Measurements from ENCODE around the gene SREK1. TPM values are rescaled to one million over a fixed set of nuclear protein-coding genes. Genes with fewer than 3 reads are reported as not detected.
"Not testable (repeated sequence)": the region's sequence is repeated elsewhere in the genome, so short reads cannot be mapped to it uniquely, and the experiment has no call there.

The SREK1 gene
- polyA plus RNA-seq, 4 donors, result 135 to 170 (median 155) TPM

DNA sequence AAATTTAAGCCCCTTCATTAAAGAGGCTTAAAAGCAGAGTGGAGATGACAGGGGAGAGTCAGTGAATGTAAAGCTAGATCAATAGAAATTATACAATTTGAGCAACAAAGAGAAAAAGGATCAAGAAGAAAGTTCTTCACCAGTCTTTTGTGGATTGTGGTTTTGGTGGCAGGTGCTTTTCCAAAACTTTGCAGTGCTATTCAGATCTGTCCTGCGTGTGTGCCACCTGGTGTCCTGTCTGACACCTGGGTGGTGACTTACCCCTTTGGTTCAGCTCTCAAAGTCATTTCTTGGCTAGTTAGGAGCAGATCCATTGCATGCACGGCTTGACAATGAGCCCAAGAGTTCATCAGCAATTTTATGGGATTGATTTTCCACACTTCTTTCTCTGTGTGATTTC is 69.4 kb downstream of the SREK1 start:
- no peak for DNase-seq (ENCODE audit: low read depth in 4 of 4, low spot score in 3 of 4)

DNA sequence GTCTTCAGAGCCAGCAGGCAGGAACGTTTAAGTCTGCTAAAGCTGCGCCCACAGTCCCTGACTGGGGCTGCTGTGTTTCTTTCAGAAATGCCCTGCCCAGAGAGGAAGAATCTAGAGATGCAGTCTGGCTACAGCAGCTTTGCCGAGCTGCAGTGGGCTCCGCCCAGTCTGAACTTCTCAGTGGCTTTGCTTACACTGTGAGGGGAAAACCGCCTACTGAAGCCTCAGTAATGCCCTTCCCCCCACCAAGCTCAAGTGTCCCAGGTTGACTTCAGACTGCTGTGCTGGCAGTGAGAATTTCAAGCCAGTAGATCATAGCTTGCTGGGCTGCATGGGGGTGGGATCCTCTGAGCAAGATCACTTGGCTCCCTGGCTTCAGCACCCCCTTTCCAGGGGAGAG is 78.4 kb downstream of the SREK1 start:
- DNase-seq (ENCODE audit: low read depth in 4 of 4, low spot score in 3 of 4), result no peak

DNA sequence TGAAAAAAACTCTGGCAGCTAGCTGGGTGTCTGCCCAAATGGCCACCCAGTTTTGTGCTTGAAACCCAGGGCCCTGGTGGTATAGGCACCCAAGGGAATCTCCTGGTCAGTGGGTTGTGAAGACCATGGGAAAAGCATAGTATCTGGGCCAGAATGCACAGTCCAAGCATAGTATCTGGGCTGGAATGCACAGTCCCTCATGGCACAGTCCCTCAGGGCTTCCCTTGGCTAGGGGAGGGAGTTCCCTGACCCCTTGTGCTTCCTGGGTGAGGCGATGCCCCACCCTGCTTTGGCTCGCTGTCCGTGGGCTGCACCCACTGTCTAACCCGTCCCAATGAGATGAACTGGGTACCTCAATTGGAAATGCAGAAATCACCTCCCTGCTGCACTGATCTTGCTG is 78.8 kb downstream of the SREK1 start:
- not testable (repeated sequence) for DNase-seq (ENCODE audit: low read depth in 4 of 4, low spot score in 3 of 4)

DNA sequence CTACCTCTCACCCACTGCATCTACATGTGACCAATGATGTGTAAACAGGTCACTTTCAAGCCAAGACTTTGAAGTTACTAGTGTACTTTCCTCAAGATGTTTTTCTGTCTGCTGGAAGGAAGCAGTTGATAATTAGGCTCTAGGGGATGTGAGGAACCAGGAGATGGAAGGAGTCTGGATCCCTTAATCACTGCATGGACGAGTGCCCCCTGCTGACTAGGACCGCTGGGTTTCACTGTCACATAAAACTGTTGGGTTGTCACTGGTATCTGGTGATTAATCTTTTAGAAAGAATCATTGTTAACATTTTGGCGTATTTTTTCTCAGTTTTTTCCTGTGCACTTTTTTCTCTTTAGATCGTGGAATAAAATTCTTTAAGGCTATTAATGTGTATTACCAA is 79.5 kb downstream of the SREK1 start:
- DNase-seq (ENCODE audit: low read depth in 4 of 4, low spot score in 3 of 4), result no peak

DNA sequence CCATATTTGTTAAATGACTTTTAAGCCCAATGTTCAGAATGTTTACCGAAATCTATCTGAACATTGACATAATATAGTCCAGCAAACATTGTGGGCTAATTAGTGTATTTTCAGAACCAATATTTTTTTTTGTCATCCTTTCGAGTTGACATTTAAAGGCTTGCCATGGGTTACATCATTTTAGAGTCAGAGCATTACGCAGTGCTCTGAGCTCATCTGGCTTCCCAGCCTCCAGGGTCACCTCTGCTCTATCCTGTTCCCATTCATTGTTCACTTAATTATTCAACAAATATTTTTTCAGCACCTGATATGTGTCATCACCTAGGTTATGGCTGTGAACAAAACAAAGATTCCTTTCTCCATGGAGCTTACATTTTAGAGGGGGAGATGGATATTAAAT is 80.2 kb downstream of the SREK1 start:
- DNase-seq (ENCODE audit: low read depth in 4 of 4, low spot score in 3 of 4), result no peak

DNA sequence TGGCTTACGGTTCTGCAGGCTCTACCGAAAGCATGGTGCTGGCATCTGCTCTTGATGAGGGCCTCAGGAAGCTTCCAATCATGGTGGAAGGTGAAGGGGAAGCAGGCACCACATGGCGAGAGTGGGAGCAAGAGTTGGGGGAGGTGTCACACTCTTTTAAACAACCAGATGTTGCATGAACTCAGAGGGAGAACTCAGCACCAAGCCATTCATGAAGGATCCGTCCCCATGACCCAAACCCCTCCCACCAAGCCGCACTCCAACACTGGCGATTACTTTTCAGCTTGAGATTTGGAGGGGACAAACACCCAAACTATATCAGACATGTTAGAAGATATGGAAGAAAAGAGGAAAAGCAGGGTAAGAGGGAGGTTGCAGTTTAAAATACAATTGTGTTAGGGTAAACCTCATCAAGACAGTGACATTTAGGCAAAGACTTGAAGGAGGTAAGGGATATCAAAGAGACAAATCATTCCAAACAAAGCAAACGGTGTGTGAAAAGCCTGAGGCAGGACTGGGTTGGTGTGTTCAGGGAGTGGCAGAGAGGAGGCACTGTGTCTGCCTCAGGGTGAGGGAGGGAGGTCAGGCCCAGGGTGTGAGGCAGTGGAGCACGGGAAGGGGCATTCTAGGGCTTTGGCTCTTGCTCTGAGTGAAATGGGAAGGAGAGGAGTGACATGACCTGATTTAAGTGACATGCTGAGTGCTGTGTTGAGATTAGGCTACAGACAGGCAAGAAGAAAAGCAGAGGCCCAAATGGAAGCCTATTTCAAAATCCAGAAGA is 80.9 kb downstream of the SREK1 start:
- no peak for DNase-seq (ENCODE audit: low read depth in 4 of 4, low spot score in 3 of 4)

DNA sequence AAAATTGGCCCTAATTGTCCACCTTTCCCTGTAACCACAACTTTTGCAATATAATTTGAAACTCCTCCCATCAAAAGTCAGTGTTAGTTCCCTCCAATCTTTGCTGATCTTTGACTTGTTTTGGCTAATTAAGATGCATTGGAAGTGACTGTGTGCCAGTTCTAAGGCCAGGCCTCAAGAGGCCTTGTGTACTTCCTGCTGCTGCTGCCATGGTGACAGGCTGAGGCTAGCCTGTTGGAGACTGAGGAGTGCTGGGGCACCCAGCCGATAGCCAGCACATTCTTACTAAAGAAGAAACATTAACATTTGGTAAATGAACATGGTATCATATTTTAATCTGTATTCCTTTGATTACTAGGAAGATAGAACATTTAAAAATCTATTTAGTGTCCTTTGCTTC is 86.5 kb downstream of the SREK1 start:
- no peak for DNase-seq (ENCODE audit: low read depth in 4 of 4, low spot score in 3 of 4)

DNA sequence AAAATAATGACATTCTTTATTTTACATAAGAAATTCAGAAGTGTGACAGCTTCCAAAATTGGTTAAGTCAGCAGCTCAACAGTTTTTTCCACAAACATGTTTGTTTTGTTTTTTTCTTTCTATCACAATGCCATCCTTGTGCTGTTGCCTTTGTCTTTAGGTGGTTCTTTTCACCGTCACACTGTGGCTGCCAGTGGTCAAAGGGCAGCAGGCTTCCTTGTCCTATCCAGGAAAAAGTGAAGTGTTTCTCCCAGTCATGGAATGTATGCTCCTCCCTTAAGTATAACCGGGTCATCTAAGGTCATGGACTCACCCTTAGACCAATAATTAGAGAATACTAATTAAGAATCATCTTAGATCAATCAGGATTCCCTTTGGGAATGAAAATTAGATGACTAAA is 87.4 kb downstream of the SREK1 start:
- DNase-seq (ENCODE audit: low read depth in 4 of 4, low spot score in 3 of 4), result no peak

DNA sequence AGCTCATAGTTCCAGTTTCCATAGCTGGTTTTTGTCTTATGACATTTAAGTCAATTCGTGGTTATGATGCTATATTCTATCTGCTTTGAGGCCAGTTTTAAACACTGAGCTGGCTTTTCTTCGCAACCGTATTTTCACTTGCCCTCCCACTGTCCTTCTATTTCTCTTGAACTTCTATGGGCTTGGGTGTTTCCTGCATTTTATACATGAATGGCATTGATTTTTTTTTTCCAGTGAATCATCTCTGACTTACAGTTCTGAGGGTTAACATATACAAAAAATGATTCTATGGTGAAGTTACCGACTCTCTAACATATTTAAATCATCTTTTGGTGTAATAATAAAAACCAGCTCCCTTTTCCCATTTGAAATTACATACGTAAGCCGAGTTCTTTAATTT is 88.2 kb downstream of the SREK1 start:
- DNase-seq (ENCODE audit: low read depth in 4 of 4, low spot score in 3 of 4), result no peak

DNA sequence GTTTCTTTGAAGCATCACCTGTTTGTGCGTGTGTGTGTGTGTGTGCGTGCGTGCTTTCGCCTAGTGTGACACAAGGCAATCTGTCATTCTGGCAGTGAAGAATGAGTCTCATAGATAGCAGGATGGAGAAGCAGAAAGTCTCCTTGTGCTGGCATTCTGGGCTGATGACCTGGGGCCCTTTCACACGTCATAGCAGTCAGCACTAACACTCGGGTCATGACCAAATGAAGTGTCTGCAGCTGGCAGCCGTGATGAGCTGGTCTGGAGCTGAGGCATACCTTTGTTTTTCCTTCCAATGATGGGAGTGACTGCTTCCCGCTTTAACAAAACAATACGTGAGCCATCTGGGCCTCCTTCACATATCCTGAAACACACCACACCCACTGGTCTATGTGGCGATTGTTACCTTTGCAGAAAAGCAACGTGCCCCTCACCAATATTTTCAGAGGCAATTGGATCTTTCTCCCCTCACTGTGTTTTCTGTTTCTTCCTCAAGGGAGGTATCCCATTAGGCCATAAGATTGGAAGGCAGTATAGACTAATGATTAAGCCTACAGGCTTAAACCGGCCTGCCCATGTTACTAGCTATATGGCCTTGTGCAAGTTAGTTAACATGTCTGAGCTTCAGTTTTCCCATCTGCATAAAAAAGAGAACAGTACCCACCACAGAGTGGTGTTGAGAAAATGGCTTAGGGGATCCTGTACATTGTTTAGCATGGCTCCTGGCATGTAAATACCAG is 88.8 kb downstream of the SREK1 start:
- no peak for DNase-seq (ENCODE audit: low read depth in 4 of 4, low spot score in 3 of 4)

Other genes with a start within 250 kb of the SREK1 start
- 100 to 1,000 TPM in 3 of 4 donors, 10 to 100 TPM in 1; 91.9 to 117 (median 114) TPM for gene ERBIN, start 217.7 kb upstream of the SREK1 start, polyA plus RNA-seq (ENCODE audit: insufficient read length in 4 of 4)